GM21526 (cell line): ENCODE measurements around the gene PLK1.
"Not testable (repeated sequence)": the region's sequence is repeated elsewhere in the genome, so short reads cannot be mapped to it uniquely, and the experiment has no call there.

Experiments used
- ATAC-seq: cut with Tn5 transposase; IDR thresholded peaks from one replicate; pipeline ENCODE4 v1.9.1; 2021; ENCODE audit warnings: moderate library complexity; ENCODE audit not compliant: unreplicated experiment, low FRiP score

PLK1 gene

DNA sequence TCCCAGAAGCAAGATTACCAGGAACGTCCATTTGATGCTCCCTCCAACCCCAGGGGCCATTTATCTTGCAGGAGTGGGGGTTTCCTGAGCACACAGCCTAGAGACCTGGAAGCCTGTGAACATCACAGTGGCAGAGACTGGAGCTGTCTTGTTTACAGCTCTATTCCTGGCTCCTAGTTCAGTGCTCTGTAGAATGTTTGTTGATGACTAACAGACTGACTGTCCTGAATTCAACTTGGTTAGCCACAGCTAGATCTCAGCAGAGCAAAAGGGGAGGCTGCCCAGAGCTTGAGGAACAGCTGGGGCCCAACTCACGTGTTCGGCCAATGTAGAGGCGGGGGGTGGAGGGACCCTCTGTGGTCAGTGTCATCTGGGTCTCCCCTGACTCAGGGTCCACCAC, 27.8 kb downstream of the PLK1 start:
- ATAC-seq, result no peak

DNA sequence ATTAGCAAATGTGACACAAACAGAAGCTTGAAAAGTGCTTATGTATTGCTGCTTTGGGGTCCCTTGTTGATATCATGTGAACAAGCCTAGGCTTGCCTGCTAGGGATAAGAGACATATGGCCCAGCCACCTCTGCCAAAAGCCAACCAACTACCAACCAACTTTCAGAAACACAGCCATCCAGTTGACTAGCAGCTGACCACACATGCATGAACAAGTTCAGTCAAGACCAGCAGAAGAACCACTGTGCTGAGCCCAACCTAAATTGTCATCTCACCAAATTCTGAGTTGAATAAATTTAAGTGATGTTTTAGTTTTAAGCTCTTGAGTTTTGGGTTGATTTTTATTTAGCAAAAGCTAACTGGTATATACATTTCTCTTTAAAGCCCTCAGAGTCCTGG, 30.8 kb downstream of the PLK1 start:
- no peak for ATAC-seq

DNA sequence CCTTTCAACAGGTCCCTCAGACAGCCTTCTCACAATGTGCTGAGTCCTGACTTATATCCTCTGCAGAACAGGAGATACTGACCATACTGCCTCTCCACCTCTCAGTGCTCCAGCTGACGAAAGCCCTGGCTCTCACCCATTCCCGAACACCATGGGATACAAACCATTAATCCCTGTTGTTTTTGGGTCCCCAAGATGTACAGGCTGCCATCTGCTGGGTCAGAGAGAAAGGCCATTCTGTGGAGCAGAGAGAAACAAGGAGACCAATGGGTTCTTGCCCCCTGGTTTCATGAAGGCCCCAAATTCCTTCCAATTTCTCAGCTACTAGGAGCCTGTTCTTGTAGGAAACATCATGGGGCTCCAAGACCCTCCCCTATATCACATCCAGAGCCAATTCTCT, 31.3 kb downstream of the PLK1 start:
- no peak for ATAC-seq

DNA sequence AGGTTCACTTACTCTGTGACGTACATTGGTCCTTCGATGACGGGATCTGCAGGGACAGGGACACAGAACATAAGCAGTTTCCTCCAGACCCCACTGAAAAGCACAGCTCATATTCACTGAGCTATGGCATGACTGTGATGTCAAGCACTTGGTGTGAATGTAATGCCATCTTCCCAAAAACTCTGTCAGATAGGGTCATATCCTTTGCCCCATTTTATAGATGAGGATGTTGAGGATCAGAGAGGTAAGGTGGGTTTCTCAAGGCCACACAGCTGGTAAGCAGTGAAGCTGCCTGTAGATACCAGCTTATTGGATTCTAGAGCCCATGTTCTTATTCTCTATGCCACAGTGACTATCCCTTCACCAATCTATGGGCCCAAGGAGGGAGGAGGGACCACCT, 31.8 kb downstream of the PLK1 start:
- ATAC-seq, result no peak

DNA sequence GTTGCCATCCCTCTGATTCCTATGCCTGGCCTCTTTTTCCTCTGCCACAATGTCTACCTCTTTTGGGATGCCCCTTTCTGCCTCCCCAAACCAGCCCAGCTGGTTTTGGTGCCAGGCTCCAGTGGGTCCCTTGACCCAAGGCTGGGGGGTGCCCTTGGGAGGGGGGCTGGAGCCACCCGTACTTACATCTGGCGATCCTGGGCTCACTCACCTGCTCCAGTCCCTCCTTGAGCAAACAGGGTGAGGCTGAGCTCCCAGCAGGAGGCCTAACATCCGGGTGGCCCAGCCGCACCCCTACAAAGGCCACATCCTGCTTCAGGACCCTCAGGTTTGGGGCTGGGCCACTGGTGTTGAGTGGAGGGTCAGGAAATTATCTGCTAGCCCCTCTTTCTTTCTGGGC, 33.1 kb downstream of the PLK1 start:
- ATAC-seq, result no peak

DNA sequence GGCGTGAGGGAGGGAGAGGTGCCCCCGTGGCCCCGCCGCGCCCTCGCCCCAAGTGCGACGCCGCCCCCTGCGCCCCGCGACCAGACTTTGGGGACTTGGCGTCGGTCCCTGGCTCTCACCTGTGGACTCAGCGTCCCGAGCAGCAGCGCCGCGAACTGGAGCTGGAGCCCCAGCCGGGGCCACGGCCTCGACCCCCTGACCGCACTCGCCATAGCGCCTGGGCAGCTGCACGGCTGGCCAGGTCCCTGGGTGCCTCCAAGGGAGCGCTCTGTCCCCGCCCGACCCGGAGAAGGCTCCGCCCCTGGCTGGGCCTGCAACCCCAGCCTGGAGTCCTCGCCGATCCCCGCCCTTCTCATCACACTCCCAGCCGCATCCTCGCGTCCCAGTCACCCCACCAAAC, 34.3 kb downstream of the PLK1 start, which contains the start of gene ERN2:
TSS of gene ERN2 (minus strand) at position 247 of the 400 bp plus-strand sequence. CDS start at position 212, 35 bp downstream.
- ATAC-seq, result no peak

DNA sequence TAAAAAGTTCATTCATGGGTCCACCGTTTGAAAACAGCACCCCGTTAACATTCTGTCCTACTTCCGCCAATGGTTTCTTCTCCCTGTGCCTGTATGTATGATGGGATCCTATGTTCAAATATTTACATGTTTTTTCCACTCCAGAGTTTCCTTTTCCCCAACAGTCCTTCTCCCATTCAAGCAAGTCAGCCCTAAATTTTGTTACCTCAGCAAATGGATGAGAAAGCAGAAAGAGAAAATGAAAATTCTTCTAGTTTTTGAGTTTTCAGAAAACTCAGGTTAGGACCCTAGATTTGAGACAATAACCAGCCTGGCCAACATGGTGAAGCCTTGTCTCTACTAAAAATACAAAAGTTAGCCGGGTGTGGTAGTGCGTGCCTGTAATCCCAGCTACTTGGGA, 37.8 kb downstream of the PLK1 start:
- ATAC-seq, result no peak

DNA sequence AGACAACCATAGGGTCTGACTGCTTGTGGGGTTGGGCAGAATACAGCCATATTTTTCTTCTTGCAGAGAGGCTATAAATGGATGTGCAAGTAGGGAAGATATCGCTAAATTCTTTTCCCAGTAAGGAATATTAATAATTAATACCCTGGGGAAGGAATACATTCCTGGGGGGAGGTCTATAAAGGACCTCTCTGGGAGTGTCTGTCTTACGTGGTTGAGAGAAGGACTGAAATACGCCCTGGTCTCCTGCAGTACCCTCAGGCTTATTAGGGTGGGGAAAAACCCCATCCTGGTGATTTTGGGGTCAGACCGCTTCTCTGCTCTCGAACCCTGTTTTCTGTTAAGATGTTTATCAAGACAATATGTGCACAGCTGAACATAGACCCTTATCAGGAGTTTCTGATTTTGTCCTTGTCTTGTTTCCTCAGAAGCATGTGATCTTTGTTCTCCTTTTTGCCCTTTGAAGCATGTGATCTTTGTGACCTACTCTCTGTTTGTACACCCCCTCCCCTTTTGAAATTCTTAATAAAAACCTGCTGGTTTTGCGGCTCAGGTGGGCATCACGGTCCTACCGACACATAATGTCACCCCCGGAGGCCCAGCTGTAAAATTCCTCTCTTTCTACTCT, 44.0 kb downstream of the PLK1 start:
- not testable (repeated sequence) for ATAC-seq

DNA sequence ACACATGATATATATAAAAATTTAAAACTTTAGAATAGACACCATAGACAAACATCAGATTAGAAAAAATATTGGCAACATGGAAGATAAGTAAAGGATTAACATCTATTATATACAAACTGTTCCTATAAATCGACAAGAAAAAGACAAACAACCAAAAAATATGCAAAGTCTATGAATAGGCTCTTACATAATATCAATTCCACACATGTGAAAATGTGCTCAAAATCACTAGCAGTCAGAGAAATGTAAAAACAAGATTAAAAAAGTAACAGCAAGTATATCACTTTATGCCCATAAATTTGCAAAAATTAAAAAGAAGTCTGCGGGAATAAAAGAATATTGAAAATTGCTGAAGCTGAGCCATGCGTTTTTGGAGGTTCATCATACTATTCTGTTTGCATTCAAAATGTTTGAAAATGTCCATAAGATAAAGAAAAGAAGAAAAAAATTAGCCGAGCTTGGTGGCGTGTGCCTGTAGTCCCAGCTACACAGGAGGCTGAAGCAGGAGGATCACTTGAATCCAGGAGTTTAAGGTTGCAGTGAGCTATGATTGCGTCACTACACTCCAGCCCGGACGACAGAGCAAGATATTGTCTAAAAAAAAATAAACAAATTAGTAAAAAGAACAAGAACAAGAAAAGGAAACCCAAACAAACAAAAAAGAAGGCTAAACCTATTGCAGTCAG, 45.6 kb downstream of the PLK1 start:
- ATAC-seq, result no peak

DNA sequence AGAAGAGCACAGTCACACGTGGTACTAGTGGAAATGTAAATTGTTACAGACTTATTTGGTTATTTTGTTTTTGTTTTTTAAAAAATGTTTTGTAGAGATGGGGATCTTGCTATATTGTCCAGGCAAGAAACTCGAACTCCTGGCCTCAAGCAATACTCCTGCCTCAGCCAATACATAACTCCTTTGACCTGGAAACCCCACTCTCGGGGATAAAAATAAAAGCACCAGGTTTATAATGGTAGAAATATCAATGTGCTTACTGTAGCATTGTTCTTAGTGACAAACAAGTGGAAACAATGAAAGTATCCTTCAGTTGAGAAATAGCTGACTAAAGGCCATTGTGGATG, 46.1 kb downstream of the PLK1 start:
- ATAC-seq, result no peak

DNA sequence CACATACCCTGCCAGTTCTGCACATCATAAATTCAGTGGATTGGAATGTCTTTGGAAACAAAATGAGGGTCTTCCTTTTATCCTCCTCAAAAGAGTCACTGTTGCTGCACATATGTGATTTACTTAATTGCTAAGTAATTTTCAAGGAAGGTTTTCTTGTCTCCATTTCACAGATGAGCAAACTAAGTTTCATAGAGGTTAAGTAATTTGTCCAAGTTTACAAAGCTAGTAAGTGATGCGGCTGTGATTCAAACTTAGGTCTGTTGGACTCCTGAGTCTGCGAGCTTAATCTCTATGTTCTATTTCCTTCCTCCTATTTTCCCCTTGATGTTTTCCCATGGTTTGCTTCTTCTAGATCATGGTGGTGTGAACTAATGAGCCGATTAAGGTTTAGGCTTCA, 48.0 kb downstream of the PLK1 start:
- ATAC-seq, result no peak

DNA sequence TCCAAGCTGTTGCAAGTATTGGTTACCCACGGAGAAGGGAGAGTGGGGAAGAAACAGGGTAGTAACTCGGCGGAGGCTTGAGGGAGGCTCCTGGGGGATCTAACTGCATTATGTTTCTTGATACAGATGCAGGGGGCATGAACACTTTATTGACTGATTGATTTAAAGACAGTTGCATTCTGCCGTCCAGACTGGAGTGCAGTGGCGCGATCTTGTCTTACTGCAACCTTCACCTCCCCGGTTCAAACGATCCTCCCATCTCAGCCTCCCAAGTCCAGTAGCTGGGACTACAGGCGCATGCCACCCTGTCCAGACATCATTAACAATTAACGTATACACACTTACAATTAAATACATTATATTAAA, 49.4 kb downstream of the PLK1 start:
- ATAC-seq, result no peak

DNA sequence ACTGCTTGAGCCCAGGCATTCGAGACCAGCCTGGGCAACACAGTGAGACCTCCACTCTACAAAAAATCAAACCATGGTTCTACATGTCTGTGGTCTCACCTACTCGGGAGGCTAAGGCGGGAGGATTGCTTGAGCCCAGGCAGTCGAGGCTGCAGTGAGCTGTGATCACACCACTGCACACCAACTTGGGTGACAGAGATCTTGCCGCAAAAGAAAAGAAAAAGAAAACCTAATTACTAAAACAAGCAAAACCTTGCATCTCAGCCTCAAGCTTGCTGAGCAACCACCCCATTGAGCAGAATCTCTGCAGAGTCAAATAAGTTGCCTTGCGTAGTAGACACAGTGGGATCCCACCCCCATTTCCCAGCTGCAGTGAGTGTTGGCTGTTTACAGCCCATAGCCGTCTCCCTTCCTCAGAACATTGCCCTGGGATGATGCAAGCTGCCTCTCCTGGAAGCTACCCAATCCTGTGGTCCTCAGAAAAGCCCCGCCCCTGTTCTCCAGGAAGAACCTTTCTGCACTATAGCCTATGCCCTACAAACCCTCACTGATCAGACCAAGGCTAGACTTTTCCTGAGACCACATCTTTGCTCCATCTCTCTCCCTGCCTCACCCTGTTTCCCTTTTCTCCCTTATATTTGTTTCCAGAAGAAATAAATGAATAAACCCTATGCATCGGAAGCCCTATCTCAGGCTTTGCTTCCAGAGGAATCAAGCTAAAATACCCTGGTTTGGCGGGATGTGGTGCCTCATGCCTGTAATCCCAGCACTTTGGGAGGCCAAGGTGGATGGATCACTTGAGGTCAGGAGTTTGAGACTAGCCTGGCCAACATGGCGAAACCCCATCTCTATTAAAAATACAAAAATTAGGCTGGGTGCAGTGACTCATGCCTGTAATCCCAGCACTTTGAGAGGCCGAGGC, 51.1 kb downstream of the PLK1 start:
- ATAC-seq, result no peak

DNA sequence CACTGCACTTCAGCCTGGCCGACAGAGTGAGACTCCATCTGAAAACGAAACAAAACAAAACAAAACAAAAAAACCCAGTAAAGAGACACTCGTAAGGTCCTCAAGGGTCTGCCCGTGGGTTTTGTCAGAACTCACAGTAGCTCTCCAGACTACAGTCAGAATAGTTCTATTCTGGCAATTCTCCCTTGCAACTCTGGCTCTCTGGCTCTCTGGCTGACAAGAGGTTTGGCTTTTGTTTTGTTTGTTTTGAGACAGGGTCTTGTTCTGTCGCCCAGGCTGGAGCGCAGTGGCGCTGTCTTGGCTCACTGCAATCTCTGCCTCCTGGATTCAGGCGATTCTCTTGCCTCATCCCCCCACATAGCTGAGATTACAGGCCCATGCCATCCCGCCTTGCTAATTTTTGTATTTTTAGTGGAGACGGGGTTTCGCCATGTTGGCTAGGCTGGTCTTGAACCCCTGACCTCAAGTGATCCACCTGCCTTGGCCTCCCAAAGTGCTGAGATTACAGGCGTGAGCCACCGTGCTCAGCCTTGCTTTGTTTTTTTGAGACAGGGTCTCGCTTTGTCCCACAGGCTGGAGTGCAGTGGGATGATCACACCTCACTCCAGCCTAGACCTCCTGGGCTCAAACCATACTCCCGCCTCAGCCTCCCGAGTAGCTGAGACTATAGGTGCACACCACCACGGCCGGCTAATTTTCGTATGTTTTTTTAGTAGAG, 55.6 kb downstream of the PLK1 start:
- ATAC-seq, result no peak

DNA sequence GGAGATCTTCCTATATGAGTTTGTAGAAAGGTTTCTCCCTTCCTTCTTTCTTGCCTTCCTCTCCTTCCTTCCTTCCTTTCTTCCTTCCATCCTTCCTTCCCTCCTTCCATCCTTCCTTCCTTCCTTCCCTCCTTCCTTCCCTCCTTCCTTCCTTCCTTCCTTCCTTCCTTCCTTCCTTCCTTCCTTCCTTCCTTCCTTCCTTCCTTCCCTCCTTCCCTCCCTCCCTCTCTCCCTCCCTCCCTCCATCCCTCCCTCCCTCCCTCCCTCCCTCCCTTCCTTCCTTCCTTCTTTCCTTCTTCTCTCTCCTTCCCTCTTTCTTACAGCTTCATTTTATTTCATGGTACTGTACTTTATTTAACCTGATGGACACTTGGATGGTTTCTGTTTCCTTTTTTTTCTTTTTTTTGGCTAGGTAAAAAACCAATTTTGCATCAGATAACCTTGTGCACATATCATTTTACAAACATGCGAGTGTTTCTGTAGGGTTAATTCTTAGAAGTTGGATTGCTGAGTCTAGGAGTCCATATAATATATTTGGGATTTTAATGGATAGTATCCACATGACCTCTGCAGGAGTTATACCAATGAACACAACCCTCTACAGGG, 58.8 kb downstream of the PLK1 start:
- not testable (repeated sequence) for ATAC-seq

DNA sequence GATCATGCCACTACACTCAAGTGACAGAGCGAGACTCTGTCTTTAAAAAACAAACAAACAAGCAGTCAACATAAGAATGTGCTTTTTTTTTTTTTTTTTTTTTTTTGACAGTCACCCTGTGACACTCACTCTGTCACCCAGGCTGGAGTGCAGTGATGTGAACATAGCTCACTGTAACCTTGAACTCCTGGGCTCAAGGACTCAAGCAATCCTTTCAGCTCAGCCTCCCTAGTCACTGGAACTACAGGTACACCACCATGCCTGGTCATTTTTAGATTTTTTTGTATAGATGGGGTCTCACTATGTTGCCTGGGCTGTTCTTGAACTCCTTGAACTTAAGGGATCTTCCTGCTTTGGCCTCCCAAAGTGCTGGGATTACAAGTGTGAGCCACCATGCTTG, 60.8 kb downstream of the PLK1 start:
- ATAC-seq, result no peak
